Transverse colon (tissue), 3 donors: ENCODE measurements around the gene NCAPD3.

Source experiments
- CTCF ChIP-seq, 5 experiments: fragments of 200-600 bp in 3 of 5; fragments of 450-650 bp in 2 of 5; sonication (generic) in 3 of 5; IDR thresholded peaks; 1 replicate in 2 of 5; 2 replicates in 3 of 5; pipeline ENCODE4 v1.5.1; 2016 to 2017; ENCODE audit warnings: antibody characterized with exemption in 5 of 5, inconsistent platforms in 3 of 5, mild to moderate bottlenecking in 2 of 5, moderate library complexity in 1 of 5
- POLR2A ChIP-seq: fragments of 450-650 bp; IDR thresholded peaks from one replicate; pipeline ENCODE4 v1.6.1; 2016; ENCODE audit warnings: antibody characterized with exemption, mild to moderate bottlenecking, moderate library complexity

GRCh38 chr11:134245434-134245833, 21.7 kb upstream of the NCAPD3 start:
- no peak for TF ChIP-seq CTCF (IDR thresholded peaks at IDR 0.05)
- no peak for TF ChIP-seq POLR2A
